Chondrocyte (in vitro differentiated cells): ENCODE measurements around the gene ASIC2. TPM values are rescaled to one million over a fixed set of nuclear protein-coding genes. Genes with fewer than 3 reads are reported as not detected.

ENCODE experiments used
- DNase-seq: peaks from one replicate; pipeline ENCODE4 v3.0.0; 2021; ENCODE audit warnings: mixed read lengths, low spot score
- H3K27ac Mint-ChIP-seq: one replicate; pipeline ENCODE4 v1.8.0; 2021; ENCODE audit warnings: mild to moderate bottlenecking, moderate library complexity, mixed read lengths; ENCODE audit not compliant: unreplicated experiment
- H3K27me3 Mint-ChIP-seq: 2 replicates; pipeline ENCODE4 v1.8.0; 2021; ENCODE audit warnings: low read depth, mixed read lengths
- H3K36me3 Mint-ChIP-seq: 2 replicates; pipeline ENCODE4 v1.8.0; 2021; ENCODE audit warnings: low read depth, mixed read lengths
- H3K4me1 Mint-ChIP-seq: 2 replicates; pipeline ENCODE4 v1.8.0; 2021; ENCODE audit warnings: low read depth, mild to moderate bottlenecking, mixed read lengths
- H3K4me3 Mint-ChIP-seq: one replicate; pipeline ENCODE4 v1.8.0; 2021; ENCODE audit warnings: mild to moderate bottlenecking, moderate library complexity, mixed read lengths; ENCODE audit not compliant: unreplicated experiment
- H3K9me3 Mint-ChIP-seq: 2 replicates; pipeline ENCODE4 v1.8.0; 2021; ENCODE audit warnings: low read depth, mixed read lengths
- total RNA-seq: library from RNA; stranded (reverse); gene quantifications from 3 replicates; pipeline ENCODE4 v1.2.1, GENCODE V29; 2021
- TF ChIP-seq, protein P1 (sequence below): fragments of 200-600 bp; sonication (generic); IDR thresholded peaks from 2 replicates; pipeline ENCODE4 v1.5.0; 2021; ENCODE audit warnings: antibody characterized with exemption, mild to moderate bottlenecking, moderate library complexity

ASIC2 gene
- total RNA-seq, 1 donor from 2014 or later: not detected

DNA sequence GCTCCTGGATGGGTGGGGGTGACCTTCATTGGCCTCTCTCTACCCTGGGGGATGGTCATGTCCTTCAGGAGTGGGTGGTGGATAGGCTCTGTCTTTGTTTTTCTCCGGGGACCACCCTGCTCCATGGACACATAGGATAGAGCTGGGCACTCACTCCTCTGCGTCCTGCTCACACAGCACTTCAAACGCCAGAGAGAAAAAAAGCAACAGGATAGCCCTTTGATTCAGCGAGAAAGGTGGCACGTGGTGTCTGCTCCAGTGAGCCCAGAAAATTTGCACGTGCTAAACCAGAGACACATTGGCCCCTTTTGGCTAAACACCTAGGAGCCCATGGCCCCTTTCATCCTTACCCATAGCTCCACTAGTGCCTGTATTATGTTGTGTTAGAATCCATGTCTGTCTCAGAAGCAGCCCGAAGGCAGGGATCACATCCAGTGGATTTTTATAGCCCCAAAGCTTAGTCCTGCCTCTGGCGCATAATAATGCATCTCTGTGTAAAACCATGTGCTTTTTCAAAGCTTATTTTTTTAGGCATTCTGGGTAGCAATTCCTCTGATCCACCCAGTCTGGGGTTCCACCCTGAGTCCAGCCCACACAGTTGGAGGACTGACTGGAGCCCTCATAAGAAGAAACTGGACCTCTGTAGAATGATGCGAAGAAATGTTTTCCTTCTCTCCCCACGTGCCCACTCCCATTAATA is 90.1 kb downstream of the ASIC2 start:
- no peaks in the 10 kb centered on the region for H3K4me1 Mint-ChIP-seq
- no peak overlapping the region for H3K27ac Mint-ChIP-seq
- no peaks in the 10 kb centered on the region for H3K9me3 Mint-ChIP-seq
- peaks cover 9% of the 10 kb centered on the region for H3K27me3 Mint-ChIP-seq
- H3K4me3 Mint-ChIP-seq: no peak overlapping the region
- no peaks in the 10 kb centered on the region for H3K36me3 Mint-ChIP-seq
- TF ChIP-seq, protein P1, sequence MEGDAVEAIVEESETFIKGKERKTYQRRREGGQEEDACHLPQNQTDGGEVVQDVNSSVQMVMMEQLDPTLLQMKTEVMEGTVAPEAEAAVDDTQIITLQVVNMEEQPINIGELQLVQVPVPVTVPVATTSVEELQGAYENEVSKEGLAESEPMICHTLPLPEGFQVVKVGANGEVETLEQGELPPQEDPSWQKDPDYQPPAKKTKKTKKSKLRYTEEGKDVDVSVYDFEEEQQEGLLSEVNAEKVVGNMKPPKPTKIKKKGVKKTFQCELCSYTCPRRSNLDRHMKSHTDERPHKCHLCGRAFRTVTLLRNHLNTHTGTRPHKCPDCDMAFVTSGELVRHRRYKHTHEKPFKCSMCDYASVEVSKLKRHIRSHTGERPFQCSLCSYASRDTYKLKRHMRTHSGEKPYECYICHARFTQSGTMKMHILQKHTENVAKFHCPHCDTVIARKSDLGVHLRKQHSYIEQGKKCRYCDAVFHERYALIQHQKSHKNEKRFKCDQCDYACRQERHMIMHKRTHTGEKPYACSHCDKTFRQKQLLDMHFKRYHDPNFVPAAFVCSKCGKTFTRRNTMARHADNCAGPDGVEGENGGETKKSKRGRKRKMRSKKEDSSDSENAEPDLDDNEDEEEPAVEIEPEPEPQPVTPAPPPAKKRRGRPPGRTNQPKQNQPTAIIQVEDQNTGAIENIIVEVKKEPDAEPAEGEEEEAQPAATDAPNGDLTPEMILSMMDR: no peak
- no peak for DNase-seq

DNA sequence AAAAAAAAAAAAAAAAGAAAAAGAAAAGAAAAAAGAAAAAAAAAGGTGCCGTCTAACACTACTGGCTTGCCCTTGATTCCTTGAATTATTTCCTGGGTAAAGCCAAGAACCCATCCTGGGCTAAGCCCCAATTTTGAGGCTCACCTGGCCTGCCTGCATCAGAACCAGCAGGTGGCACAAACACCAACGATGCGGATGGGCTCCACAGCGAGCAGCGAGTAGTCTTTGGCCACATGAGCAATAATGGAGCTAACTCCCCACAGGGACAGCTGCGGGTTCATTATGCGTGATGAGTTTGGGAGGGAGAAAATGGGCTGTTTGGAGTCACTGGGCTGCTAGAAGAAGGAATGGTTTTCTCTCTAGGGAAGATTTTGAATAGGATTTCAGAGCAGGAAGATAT is 91.1 kb downstream of the ASIC2 start:
- Mint-ChIP-seq H3K4me3 (no peak overlapping the region), H3K9me3 (no peaks in the 10 kb centered on the region), H3K4me1 (no peaks in the 10 kb centered on the region), H3K36me3 (no peaks in the 10 kb centered on the region), H3K27me3 (peaks cover 8% of the 10 kb centered on the region), H3K27ac (no peak overlapping the region)
- TF ChIP-seq, protein P1: no peak
- no peak for DNase-seq

DNA sequence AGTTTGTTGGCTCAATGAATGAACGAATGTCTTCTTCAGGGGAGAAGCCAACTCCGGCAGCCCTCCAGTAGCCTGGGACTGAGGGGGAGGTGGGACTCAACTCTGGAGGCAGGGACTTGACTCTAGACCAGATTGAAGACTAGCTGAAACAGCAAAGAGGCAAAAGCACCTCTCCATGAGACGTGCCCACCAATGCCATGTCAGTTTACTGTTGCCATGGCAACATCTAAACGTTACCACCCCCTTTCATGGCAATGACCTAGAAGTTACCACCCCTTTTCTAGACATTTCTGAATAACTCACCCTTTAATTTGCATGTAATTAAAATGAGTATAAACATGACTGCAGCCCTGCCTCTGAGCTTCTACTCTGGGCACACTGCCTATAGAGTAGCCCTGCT is 91.8 kb downstream of the ASIC2 start:
- no peak for DNase-seq
- no peaks in the 10 kb centered on the region for H3K36me3 Mint-ChIP-seq
- H3K27me3 Mint-ChIP-seq: peaks cover 8% of the 10 kb centered on the region
- H3K4me1 Mint-ChIP-seq: no peaks in the 10 kb centered on the region
- H3K4me3 Mint-ChIP-seq: no peak overlapping the region
- no peaks in the 10 kb centered on the region for H3K9me3 Mint-ChIP-seq
- TF ChIP-seq, protein P1: no peak
- no peak overlapping the region for H3K27ac Mint-ChIP-seq

DNA sequence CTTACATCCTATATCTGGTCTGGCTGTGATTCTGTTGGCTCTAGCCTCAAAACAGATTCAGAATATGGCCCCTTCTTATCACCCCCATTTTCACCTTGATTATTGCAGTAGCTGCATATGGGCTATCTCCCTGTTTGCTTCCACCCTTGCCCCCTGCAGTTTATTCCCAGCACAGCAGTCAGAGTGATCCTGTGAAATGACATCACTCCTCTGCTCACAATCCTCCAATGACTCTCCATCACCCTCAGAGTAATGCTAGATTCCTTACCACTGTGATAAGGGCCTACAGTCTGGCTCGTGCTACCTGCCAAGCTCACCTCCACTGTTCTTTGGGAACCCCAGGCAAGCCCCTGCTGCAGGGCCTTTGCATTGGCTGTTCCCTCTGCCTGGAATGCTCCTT is 92.5 kb downstream of the ASIC2 start:
- peaks cover 4% of the 10 kb centered on the region for H3K27me3 Mint-ChIP-seq
- no peak for DNase-seq
- H3K4me3 Mint-ChIP-seq: no peak overlapping the region
- no peaks in the 10 kb centered on the region for H3K4me1 Mint-ChIP-seq
- H3K27ac Mint-ChIP-seq: no peak overlapping the region
- H3K36me3 Mint-ChIP-seq: no peaks in the 10 kb centered on the region
- H3K9me3 Mint-ChIP-seq: no peaks in the 10 kb centered on the region
- TF ChIP-seq, protein P1: peak; percentile 9

DNA sequence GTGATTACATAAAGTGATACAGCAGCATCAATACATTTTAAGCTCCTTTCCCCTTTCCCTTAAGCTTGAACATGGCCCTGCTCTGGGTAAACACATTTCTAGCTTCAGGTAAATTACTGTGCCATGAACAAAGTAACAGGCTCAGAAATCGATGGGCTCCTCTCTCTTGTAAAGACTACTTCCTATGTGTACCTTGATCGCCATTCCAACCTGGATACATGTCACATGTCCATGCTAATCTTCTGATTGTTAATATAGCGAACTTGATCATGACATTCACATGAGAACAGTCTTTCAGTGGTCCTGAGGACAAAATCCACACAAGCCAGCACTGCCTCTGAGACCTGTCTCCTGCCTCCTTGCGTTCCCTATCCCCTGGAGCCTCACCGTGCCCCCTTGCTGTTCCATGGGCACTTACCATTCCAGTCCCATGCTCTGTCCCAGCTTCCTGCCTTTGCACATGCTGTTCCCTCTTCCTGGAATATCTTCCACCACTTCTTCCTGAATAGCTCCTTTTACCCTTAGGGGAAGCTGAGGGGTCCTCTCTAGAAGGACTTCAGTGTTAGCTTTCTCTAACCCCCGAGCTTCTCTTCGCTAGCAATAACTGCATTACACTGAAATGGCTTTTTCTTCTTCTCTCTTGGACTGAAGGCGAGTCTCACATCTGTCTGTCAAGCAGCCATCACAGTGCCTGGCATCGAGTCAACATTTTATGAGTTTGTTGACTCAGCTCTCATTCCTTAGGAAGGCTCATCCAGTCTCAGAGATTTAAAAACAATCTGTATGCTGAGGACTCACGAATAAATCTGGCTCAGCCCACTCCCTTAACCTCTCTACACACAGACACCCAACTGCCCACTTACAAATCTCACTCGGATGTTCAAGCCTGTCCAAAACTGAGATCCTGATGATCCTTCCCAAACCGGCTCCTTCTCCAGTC is 93.3 kb downstream of the ASIC2 start:
- H3K4me1 Mint-ChIP-seq: no peaks in the 10 kb centered on the region
- no peaks in the 10 kb centered on the region for H3K36me3 Mint-ChIP-seq
- TF ChIP-seq, protein P1: no peak
- no peak overlapping the region for H3K27ac Mint-ChIP-seq
- no peak for DNase-seq
- H3K9me3 Mint-ChIP-seq: no peaks in the 10 kb centered on the region
- peaks cover 4% of the 10 kb centered on the region for H3K27me3 Mint-ChIP-seq
- H3K4me3 Mint-ChIP-seq: no peak overlapping the region
